Adipocyte (in vitro differentiated cells): ENCODE results near the gene CERS1.

Experiments used
- DNase-seq: peaks from one replicate; pipeline ENCODE4 v3.0.0-alpha.2; 2015; ENCODE audit warnings: low read depth
- H3K27me3 ChIP-seq: replicated peaks from 2 replicates; pipeline ENCODE4 v1.7.0; 2013; ENCODE audit warnings: mild to moderate bottlenecking, low read length, moderate library complexity; ENCODE audit not compliant: control insufficient read depth, insufficient read depth
- H3K36me3 ChIP-seq: 2 replicates; pipeline ENCODE4 v1.7.0; 2013; ENCODE audit warnings: low read length, mild to moderate bottlenecking, moderate library complexity; ENCODE audit not compliant: control insufficient read depth, insufficient read depth, severe bottlenecking
- H3K4me1 ChIP-seq: 2 replicates; pipeline ENCODE4 v1.7.0; 2013; ENCODE audit warnings: mild to moderate bottlenecking, low read length, moderate library complexity; ENCODE audit not compliant: control insufficient read depth, insufficient read depth
- H3K4me3 ChIP-seq: 2 replicates; pipeline ENCODE4 v1.7.0; 2013; ENCODE audit warnings: mild to moderate bottlenecking, low read length, moderate library complexity
- H3K9ac ChIP-seq: 2 replicates; pipeline ENCODE4 v1.7.0; 2013; ENCODE audit warnings: mild to moderate bottlenecking, low read length, moderate library complexity
- H3K9me3 ChIP-seq: 2 replicates; pipeline ENCODE4 v1.7.0; 2013; ENCODE audit warnings: mild to moderate bottlenecking, low read length, moderate library complexity; ENCODE audit not compliant: control insufficient read depth

CERS1 gene

DNA sequence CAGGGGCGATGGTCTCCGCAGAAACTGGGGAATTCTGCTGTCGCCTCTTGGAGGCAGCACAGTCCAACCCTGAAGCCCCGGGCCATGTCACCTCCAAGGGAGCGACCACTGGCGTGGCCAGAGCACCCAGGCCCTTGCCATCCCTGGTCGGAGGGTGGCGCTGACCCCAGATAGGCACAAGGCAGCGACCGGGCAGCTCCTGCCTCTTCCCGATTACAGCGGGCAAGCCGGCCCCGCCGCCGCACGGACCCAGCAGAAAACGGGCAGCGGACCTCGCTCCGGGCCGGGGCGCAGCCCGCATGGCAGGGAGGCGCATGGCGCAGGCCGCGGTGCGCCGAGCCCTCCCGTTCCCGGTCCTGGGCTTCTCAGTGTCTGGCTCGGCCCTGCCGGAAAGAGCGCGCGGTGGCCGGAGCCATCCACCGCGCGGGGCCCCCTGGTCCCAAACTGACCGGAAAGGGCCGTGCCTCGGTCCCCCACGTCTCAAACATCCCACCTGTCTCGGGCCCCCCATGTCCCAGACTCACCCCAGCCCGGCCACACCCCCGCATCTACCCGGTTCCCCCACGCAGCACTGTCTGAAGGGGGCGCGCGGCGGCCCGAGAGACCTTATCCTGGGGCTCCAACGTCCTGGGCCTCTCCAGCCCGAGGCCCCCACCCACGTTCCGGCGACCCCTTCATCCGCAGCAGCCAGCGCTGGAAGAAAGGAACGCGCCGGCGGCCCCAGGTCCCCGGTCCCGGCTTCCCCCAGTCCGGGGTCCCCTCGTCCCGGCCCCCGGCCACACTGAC lies 727 bp downstream of the CERS1 start:
- peak; percentile 63 for DNase-seq
- peak overlapping the region; percentile 20 for H3K9ac ChIP-seq

DNA sequence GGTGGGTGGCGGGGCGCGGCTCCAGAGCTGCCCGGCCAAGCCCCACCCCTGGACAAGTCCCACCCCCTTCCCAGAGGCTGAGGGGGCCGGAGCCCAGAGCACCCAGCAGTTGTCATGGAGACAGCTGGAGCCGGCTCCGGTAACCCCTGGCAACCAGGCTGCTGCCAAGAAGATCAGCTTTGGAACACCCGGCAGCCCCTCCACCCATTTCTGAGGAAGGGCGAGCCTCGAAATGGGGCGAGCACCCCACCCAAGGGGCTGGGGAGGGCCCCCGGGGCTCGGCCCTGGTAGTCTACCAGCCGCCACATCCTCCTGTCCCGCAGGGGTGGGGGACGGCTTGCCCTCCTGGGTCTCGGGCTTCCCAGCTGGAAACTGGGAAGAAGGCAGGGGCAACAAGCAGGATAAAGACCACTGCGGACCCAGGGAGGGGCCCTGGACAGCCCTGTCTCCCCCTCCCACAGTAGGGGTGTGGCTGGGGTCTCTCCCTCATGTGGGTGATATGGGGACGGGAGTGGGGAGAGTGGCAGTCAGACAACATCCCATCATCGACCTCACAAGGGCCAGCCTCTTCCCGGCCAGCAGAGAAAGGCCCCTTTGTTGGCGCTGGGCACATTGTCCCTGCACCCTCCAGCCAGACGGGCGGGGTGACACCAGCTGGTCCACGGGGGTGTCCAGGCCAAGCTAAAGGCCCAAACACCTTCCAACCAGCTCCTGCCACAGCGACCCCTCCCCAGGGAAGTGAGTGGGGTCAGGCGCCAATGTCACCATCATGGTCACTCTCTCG lies 1.5 kb downstream of the CERS1 start:
- Histone ChIP-seq H3K9ac (no peak overlapping the region), H3K9me3 (no peaks in the 10 kb centered on the region), H3K4me3 (peak overlapping the region; percentile 64), H3K4me1 (no peaks in the 10 kb centered on the region), H3K36me3 (peaks cover 5% of the 10 kb centered on the region), H3K27me3 (peaks cover 12% of the 10 kb centered on the region)
- DNase-seq = peak; percentile 31

More for the DNA sequence above, 727 bp downstream of the CERS1 start:
- Histone ChIP-seq H3K9me3 (no peaks in the 10 kb centered on the region), H3K36me3 (peaks cover 9% of the 10 kb centered on the region), H3K4me1 (no peaks in the 10 kb centered on the region), H3K27me3 (peaks cover 12% of the 10 kb centered on the region), H3K4me3 (peak overlapping the region; percentile 64)

DNA sequence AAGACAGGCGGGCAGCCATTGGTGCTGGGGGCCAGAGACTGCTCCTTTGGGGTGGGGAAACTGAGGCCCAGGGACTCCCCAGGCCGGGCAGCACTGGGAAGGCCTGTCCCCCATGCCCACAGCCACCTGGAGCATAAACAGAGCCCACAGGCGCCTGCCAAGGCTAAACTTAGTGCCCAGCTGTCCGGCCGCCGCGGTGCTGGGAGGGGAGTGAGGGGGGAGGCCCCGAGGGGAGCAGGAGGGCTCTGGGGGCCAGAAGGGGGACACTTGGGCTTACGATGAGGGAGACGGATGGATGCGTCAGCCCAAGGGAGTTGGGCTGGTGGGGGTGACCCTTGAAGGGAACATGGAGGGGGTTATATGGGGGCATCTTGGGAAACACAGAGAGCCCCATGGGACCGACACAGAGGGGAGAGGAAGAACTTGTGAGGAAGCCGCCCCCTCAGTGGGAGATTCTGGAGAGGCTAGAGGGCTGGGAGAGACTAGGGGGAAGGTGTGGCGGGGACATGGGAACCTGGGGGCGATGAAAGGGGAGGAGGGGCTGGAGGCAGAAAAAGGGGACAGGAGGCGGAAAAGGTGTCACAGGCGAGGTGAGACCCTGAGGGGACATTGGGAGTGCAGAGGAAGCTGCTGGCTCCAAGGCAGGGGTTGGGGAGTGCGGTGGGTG lies 2.2 kb downstream of the CERS1 start:
- Histone ChIP-seq H3K9ac (no peak overlapping the region), H3K27me3 (peaks cover 12% of the 10 kb centered on the region), H3K4me1 (no peaks in the 10 kb centered on the region), H3K36me3 (no peaks in the 10 kb centered on the region), H3K9me3 (no peaks in the 10 kb centered on the region), H3K4me3 (no peak overlapping the region)
- no peak for DNase-seq

GRCh38 chr19:18889949-18890745 lies 5.8 kb downstream of the CERS1 start:
- H3K36me3 ChIP-seq = no peaks in the 10 kb centered on the region
- no peaks in the 10 kb centered on the region for H3K4me1 ChIP-seq
- no peak overlapping the region for H3K4me3 ChIP-seq
- H3K9ac ChIP-seq = no peak overlapping the region
- DNase-seq = no peak
- H3K9me3 ChIP-seq = no peaks in the 10 kb centered on the region
- H3K27me3 ChIP-seq = peaks cover 12% of the 10 kb centered on the region

DNA sequence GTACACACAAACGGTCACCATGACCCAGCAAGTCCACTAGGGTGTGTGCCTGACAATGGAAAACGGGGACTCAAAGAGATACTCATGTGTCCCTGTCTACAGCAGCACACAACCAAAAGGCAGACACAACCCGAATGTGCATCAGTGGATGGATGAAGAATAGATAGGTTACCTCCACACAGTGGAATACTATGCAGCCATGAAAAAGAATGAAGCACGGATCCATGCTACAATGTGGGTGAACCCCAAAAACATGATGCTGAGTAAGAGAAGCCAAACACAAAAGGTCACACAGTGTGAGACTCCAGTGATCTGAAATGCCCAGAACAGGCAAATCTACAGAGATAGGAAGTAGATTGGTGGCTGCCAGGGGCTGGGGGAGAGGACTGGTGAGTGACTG lies 9.0 kb downstream of the CERS1 start:
- no peaks in the 10 kb centered on the region for H3K36me3 ChIP-seq
- no peak overlapping the region for H3K9ac ChIP-seq
- no peak overlapping the region for H3K4me3 ChIP-seq
- H3K9me3 ChIP-seq = no peaks in the 10 kb centered on the region
- no peaks in the 10 kb centered on the region for H3K4me1 ChIP-seq
- DNase-seq = no peak
- no peaks in the 10 kb centered on the region for H3K27me3 ChIP-seq

DNA sequence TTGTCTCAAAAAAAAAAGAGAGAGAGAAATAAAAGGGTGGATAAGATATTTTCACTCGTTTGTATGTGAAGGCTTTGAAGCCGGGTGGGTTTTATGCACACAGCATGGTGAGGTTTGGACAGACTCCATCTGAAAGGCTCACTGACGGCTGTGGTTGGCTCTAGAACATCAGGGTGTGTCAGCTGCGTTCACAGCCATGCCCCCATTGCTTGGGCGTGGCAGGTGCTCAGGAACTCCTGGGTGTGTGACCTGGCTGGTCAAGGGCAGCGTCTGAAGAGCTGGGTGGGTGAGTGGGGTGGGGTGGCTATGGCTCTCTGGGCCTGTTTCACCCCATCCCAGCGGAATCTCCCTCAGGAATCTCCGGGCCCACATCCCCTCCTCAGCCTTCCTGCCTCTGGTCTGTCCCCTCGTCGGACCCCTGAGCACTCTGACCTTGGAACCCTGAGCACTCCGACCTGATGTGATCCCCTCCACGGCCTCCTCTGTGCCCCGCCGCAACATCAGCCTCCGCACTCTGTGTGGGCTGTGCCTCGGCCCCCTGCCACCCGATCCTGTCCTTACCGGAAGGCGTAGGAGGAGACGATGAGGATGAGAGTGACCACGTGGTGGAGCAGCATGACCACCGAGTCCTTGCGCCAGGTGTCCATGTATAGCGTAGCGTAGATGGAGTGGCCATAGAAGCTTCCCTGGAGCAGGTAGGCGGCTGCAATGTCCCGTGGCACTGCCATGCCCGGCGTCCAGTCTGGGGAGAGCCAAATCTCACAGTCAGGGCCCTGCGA lies 12.2 kb downstream of the CERS1 start:
- DNase-seq = no peak
- Histone ChIP-seq H3K9me3 (no peaks in the 10 kb centered on the region), H3K4me3 (no peak overlapping the region), H3K9ac (no peak overlapping the region), H3K36me3 (no peaks in the 10 kb centered on the region), H3K4me1 (no peaks in the 10 kb centered on the region), H3K27me3 (no peaks in the 10 kb centered on the region)

- no peaks in the 10 kb centered on the region for H3K27me3 ChIP-seq
- no peak overlapping the region for H3K9ac ChIP-seq
- no peaks in the 10 kb centered on the region for H3K36me3 ChIP-seq
These were observed 14.5 kb downstream of the CERS1 start for GRCh38 chr19:18881491-18881890.

DNA sequence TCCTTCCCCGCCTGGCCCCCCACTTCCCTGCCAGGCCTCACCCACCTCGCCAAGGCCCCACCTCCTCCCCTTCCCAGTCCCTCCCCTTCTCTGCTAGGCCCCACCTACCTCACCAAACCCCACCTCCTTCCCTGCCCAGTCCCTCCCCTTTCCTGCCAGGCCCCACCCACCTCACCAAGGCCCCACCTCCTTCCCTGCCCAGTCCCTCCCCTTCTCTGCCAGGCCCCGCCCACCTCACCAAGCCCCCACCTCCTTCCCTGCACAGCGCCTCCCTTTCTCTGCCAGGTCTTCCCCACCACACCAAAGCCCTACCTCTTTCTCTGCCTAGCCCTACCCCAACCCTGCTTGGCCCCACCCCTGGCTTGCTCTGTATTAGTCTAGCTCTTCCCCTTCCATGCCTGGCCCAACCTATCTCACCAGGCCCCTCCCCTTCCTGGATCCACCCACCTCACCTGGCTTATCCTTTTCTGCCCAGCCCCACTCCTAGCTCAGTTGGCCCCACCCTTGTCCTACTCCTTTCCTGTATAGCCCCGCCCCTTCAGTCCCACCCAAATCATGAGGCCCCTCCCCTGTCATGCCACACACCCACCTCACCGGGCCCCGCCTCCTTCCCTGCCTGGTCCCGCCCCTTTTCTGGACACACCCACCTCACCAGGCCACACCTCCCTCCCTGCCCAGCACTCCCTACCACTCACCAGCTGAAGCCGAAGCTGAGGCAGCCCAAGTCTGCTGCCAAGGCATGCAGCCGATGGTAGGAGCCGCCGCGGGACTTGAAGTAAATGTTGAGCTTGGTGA lies 16.2 kb downstream of the CERS1 start:
- no peaks in the 10 kb centered on the region for H3K27me3 ChIP-seq
- no peak overlapping the region for H3K9ac ChIP-seq
- no peaks in the 10 kb centered on the region for H3K9me3 ChIP-seq
- H3K36me3 ChIP-seq = no peaks in the 10 kb centered on the region
- peak; percentile 43 for DNase-seq
- H3K4me3 ChIP-seq = no peak overlapping the region
- no peaks in the 10 kb centered on the region for H3K4me1 ChIP-seq

More at GRCh38 chr19:18881491-18881890, 14.5 kb downstream of the CERS1 start:
- H3K9me3 ChIP-seq = no peaks in the 10 kb centered on the region
- H3K4me1 ChIP-seq = no peaks in the 10 kb centered on the region
- DNase-seq = no peak
- no peak overlapping the region for H3K4me3 ChIP-seq

DNA sequence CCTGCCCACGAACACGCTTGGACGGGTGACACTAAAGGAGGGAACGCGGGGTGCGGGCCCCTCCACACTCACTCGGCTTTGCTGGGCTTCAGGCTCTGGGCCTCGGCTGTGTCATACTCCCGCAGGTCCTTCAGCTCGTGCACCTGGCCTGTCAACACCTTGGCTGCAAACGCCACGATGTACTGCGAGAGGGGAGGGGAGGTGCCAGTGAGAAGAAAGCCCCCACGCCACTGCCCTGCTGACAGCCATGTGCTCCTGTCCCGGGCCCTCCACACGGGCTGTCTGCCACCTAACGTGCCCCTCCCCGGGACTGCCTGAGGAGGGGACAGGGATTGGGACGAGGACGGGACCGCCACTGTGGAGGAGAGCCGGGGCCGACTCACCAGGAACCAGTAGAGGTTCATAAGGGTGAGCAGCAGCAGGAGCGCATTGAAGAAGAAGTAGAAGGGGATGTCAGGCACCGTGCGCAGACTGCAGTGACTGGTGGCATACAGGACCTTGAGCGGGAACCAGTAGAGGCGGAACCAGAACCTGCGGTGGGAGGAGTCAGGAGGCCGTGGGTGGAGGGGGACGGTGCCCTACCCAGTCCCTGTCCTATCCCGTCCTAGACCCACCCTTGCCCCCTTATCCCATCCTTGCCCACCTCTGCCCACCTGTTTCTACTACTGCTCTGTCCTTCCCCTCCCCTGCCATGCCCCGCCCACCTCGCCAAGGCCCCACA lies 16.9 kb downstream of the CERS1 start:
- no peaks in the 10 kb centered on the region for H3K36me3 ChIP-seq
- no peak overlapping the region for H3K9ac ChIP-seq
- no peak for DNase-seq
- no peaks in the 10 kb centered on the region for H3K9me3 ChIP-seq
- H3K4me3 ChIP-seq = no peak overlapping the region
- no peaks in the 10 kb centered on the region for H3K4me1 ChIP-seq
- H3K27me3 ChIP-seq = no peaks in the 10 kb centered on the region
